NCI-H187 treated with DMSO at 0.1 percent for 48 hours (cell line): Measurements from ENCODE around the gene COA6.
"Not testable (repeated sequence)": the region's sequence is repeated elsewhere in the genome, so short reads cannot be mapped to it uniquely, and the experiment has no call there.

ENCODE experiments used
- DNase-seq: peaks from one replicate; lab custom pipeline; 2025; lab: John Stamatoyannopoulos, UW

The COA6 gene

DNA sequence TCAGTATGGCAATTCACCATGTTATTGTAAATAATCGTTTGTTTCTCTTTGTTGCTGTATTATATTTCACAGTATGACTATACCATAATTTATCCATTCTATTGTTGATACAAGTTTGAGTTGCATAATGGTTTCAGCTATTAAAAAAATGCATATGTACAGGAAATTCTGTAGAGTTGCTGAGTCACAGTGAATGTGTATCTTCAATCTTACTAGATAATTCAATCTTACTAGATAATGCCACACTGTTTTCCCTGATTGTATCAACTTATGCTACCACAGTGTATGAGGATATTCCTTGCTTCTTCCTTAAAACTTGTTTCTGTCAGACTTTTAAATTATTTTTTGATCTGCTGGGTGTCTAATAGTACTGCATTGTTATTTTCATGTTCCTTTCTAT is 3.5 kb upstream of the COA6 start:
- DNase-seq, result no peak

- no peak for DNase-seq
Measured at GRCh38 chr1:234371414-234371813, 1.8 kb upstream of the COA6 start.

GRCh38 chr1:234372011-234372757 is 1.1 kb upstream of the COA6 start:
- no peak for DNase-seq

- no peak for DNase-seq
Measured at GRCh38 chr1:234373959-234374254, 651 bp downstream of the COA6 start.

DNA sequence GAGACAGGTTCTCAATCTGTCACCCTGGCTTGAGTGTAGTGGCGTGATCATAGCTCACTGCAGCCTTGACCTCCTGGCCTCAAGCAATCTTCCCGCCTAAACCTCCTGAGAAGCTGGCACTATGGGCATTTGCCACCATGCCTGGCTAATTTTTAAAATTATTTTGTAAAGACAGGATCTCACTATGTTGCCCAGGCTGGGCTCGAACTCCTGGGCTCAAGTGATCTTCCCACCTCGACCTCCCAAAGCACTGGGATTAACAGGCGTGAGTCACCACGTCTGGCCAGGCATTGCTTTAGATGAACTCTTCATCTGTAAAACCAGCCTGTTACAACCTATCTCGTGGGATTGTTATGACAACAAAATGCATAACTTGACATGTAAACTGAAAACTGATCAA is 2.4 kb downstream of the COA6 start:
- no peak for DNase-seq

GRCh38 chr1:234379591-234380109 is 6.4 kb downstream of the COA6 start:
- DNase-seq, result not testable (repeated sequence)

- DNase-seq, result no peak
Measured at GRCh38 chr1:234381699-234382555, 8.7 kb downstream of the COA6 start.

- DNase-seq, result no peak
Measured at GRCh38 chr1:234386122-234386521, 12.9 kb downstream of the COA6 start.

DNA sequence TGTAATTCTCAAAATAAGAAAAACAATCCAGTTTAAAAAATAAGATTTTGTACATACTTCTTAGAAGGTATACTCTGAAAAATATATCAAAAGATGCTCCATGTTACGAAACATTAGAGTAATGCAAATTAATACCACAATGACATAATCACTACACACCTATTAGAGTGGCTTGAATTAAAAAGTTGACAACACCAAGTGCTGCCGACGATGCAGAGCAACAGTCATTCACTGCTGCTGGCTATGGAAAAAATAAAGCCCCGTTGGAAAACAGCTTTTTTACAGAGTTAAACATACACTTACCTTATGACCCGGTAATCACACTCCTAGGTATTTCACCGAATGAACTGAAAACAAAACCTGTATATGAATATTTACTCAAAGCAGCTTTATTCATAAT is 14.8 kb downstream of the COA6 start:
- no peak for DNase-seq

GRCh38 chr1:234393190-234393589 is 19.9 kb downstream of the COA6 start:
- DNase-seq, result no peak

- no peak for DNase-seq
Measured at GRCh38 chr1:234395297-234395696, 22.0 kb downstream of the COA6 start.

GRCh38 chr1:234396092-234396491 is 22.8 kb downstream of the COA6 start:
- no peak for DNase-seq

DNA sequence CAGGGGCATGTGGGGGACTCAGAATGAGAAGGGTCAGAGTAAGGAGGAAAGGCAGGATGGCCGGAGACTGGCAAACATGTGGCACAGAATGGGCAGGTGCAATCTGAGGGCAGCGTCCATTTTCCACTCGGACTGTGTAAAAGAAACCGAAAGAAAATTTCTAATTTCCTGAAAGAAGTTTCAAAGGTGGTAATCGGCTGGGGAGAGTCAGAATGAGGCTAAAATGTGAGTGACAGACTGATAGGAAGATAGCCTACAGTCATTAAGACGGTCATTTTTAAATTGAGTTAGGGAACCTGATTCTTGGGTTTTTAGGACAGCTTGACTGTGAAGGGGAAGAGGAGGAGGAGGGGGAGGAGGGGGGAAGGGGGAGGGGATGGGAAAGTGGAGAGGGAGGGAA is 23.6 kb downstream of the COA6 start:
- DNase-seq, result no peak

DNA sequence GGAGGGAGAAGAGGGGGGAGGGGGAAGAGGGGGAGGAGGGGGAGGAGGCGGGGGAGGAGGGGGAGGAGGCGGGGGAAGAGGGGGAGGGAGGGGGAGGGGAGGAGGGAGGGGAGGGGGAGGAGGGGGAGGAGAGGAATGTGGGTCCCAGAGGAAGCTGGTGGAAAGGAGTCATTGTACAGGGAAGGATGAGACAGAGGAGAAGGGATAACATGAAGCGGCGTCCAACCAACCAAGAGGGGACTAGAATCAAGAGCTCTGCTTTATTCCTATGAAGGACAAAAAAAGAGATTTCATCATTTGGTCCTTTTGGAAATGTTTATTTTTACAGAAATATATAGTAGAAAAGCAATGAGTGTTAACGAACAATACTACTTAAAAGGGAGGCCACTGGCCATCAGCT is 24.5 kb downstream of the COA6 start:
- no peak for DNase-seq

DNA sequence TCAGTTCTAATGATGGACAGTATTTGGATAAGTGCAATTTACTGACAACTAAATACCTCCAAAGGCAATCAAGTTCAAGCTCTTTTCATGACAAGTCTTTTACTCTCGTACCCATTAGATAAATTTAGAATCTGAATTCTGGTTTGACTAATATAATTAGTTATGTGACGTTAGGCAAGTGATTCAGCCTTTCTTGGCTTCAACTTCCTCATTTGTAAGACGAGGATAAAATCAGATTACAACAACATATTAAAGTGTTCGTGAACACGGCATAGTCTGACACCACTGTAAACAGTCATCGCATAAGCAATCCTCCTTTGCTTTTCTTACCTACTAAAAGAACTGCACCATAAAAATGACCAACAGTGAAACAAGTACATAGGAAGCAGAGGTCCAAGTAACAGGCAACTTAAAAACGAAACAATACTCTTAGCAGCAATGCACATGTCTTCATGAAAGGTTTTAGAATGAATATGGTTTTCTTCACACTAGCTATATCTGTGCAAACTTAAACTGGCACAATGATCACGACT is 25.7 kb downstream of the COA6 start:
- no peak for DNase-seq

- DNase-seq, result not testable (repeated sequence)
Measured at GRCh38 chr1:234399515-234399914, 26.3 kb downstream of the COA6 start.

- DNase-seq, result no peak
Measured at GRCh38 chr1:234400773-234401172, 27.5 kb downstream of the COA6 start.

DNA sequence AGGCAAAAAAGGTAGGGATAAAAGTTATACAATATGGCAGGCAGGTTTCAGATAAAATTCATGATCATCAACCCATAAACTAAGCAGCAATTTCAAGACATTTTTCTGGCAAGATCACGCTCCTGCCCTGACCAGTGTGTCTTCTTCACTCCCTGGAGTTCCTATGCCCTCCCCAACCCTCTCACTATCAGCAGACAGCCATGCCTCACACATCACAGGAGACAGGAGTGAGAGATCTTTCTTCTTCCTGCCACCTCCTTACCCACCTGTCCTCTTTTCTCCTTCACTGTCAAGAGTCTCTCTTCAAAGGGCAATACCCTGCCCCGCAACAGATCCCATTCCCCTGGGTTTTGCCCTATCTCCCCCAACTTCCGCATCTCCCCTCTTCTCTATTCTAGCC is 28.4 kb downstream of the COA6 start:
- no peak for DNase-seq

DNA sequence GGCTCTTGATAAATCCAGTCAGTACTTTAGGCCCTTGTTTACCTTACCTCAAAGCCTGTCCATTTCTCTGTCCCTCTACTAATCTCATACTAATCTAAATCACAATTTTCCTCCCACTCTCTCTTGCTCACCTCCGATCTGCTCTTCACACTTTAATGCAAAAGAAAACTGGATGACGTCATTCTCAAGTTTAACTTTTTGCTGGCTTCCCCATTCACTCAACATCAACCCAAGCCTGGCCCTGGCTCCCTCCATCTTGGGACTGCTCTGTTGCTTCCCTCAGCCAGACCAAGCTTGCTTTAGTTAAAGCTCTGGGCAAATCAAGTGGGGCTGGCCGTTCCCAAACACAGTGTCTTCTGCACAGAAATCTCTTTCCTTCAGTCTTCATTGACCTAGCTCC is 29.7 kb downstream of the COA6 start:
- no peak for DNase-seq

DNA sequence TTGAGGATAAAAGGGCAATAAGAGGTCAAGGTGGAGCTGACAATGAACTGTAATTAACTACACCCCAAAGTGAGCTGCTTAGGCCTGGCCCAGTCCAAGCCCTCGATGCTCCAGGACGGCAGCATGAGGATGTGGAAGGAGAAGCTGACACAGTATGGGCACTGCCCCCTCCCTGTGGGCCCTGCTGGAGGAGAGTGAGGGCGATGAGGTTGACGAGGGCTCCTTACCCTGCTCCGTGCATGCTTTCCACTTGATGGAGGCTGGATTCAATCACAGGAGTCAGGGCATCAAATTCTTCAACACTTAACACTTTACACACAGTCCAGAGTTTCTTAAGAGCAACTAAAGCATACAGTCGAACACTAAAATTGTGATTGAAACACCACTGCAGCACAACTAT is 32.4 kb downstream of the COA6 start:
- DNase-seq, result no peak

- no peak for DNase-seq
Measured at GRCh38 chr1:234406871-234407270, 33.6 kb downstream of the COA6 start.

GRCh38 chr1:234408757-234409156 is 35.5 kb downstream of the COA6 start:
- no peak for DNase-seq

- no peak for DNase-seq
Measured at GRCh38 chr1:234409328-234409727, 36.1 kb downstream of the COA6 start.
